Measurements from ENCODE around the gene MYCBPAP. TPM values are rescaled to one million over a fixed set of nuclear protein-coding genes. Genes with fewer than 3 reads are reported as not detected.
"Not testable (repeated sequence)": the region's sequence is repeated elsewhere in the genome, so short reads cannot be mapped to it uniquely, and the experiment has no call there.

MYCBPAP gene
- total RNA-seq, 3 donors from 2014 or later = 0.66 to 1.9 (median 1.3) TPM

- Histone ChIP-seq H3K4me3 (peak overlapping the region; percentile 27 to 65 (median 53)), H3K4me1 (peaks cover 6% of the 10 kb centered on the region in 2 donors), H3K27me3 (no peaks in the 10 kb centered on the region), H3K27ac (peak overlapping the region; percentile 68 to 72), H3K36me3 (no peaks in the 10 kb centered on the region), H3K9me3 (no peaks in the 10 kb centered on the region)
- TF ChIP-seq CTCF (IDR thresholded peaks at IDR 0.05) = no peak
- no peak for TF ChIP-seq POLR2A (IDR thresholded peaks at IDR 0.05)
- no peak for TF ChIP-seq POLR2AphosphoS5 (IDR thresholded peaks at IDR 0.05)
- DNase-seq (ENCODE audit: low spot score in 2 of 2) = no peak
- intact Hi-C loops (cut with DNase I; ENCODE audit: low total_unique reads) = no loop called here
Measured at GRCh38 chr17:50469208-50469605, 39.0 kb upstream of the MYCBPAP start.

GRCh38 chr17:50469671-50470305 lies 38.5 kb upstream of the MYCBPAP start:
- Histone ChIP-seq H3K9me3 (no peaks in the 10 kb centered on the region), H3K4me1 (peaks cover 6% of the 10 kb centered on the region in 2 donors), H3K36me3 (no peaks in the 10 kb centered on the region), H3K27ac (peak overlapping the region; percentile 68 to 72), H3K27me3 (no peaks in the 10 kb centered on the region), H3K4me3 (peak overlapping the region in 2 of 3 donors; percentile 53 to 65)
- no peak for TF ChIP-seq CTCF (IDR thresholded peaks at IDR 0.05)
- no peak for TF ChIP-seq POLR2AphosphoS5 (IDR thresholded peaks at IDR 0.05)
- TF ChIP-seq POLR2A (IDR thresholded peaks at IDR 0.05) = no peak
- intact Hi-C loops (cut with DNase I; ENCODE audit: low total_unique reads) = no loop called here
- no peak for DNase-seq (ENCODE audit: low spot score in 2 of 2)

GRCh38 chr17:50470426-50470825 lies 37.8 kb upstream of the MYCBPAP start:
- intact Hi-C loops (cut with DNase I; ENCODE audit: low total_unique reads) = no loop called here
- TF ChIP-seq POLR2A (IDR thresholded peaks at IDR 0.05) (no peak), CTCF (IDR thresholded peaks at IDR 0.05) (no peak), POLR2AphosphoS5 (IDR thresholded peaks at IDR 0.05) (no peak)
- Histone ChIP-seq H3K4me3 (no peak overlapping the region), H3K9me3 (no peaks in the 10 kb centered on the region), H3K4me1 (peaks cover 6% of the 10 kb centered on the region in 2 donors), H3K27ac (peak overlapping the region; percentile 68 to 72), H3K36me3 (no peaks in the 10 kb centered on the region), H3K27me3 (no peaks in the 10 kb centered on the region)
- peak in 1 of 2 donors; percentile 78 for DNase-seq (ENCODE audit: low spot score in 2 of 2)

GRCh38 chr17:50471009-50471905 lies 37.0 kb upstream of the MYCBPAP start:
- H3K9me3 ChIP-seq = no peaks in the 10 kb centered on the region
- H3K4me3 ChIP-seq = no peak overlapping the region
- TF ChIP-seq CTCF (IDR thresholded peaks at IDR 0.05) = no peak
- no peak for TF ChIP-seq POLR2A (IDR thresholded peaks at IDR 0.05)
- TF ChIP-seq POLR2AphosphoS5 (IDR thresholded peaks at IDR 0.05) = no peak
- DNase-seq (ENCODE audit: low spot score in 2 of 2) = no peak
- H3K36me3 ChIP-seq = no peaks in the 10 kb centered on the region
- peak overlapping the region; percentile 68 to 72 for H3K27ac ChIP-seq
- intact Hi-C loops (cut with DNase I; ENCODE audit: low total_unique reads) = no loop called here
- peaks cover 6% of the 10 kb centered on the region in 2 donors for H3K4me1 ChIP-seq
- H3K27me3 ChIP-seq = no peaks in the 10 kb centered on the region

- Histone ChIP-seq H3K36me3 (no peaks in the 10 kb centered on the region), H3K9me3 (no peaks in the 10 kb centered on the region), H3K27me3 (no peaks in the 10 kb centered on the region), H3K27ac (peak overlapping the region in 1 of 2 donors; percentile 68), H3K4me3 (no peak overlapping the region), H3K4me1 (peaks cover 6% of the 10 kb centered on the region in 2 donors)
- intact Hi-C loops (cut with DNase I; ENCODE audit: low total_unique reads) = no loop called here
- TF ChIP-seq CTCF (IDR thresholded peaks at IDR 0.05) (no peak), POLR2A (IDR thresholded peaks at IDR 0.05) (no peak), POLR2AphosphoS5 (IDR thresholded peaks at IDR 0.05) (no peak)
- no peak for DNase-seq (ENCODE audit: low spot score in 2 of 2)
Measured at GRCh38 chr17:50472286-50472685, 36.0 kb upstream of the MYCBPAP start.

- H3K4me3 ChIP-seq; H3K4me1 ChIP-seq; H3K36me3 ChIP-seq; DNase-seq (ENCODE audit: low spot score in 2 of 2); H3K27me3 ChIP-seq; H3K9me3 ChIP-seq; intact Hi-C loops (cut with DNase I; ENCODE audit: low total_unique reads): not testable (repeated sequence)
- H3K27ac ChIP-seq = peak overlapping the region in 1 of 2 donors; percentile 68
Measured at GRCh38 chr17:50472761-50473161, 35.5 kb upstream of the MYCBPAP start.
